ENCODE measurements around the gene DTD2. TPM values are rescaled to one million over a fixed set of nuclear protein-coding genes. Genes with fewer than 3 reads are reported as not detected.

Gene DTD2
- total and polyA plus RNA-seq, 2 of the 8 experiments (the other 6 are each of a cell fraction or from before 2014, with no cell fraction given): 12.0 to 19.5 TPM

GRCh38 chr14:31435276-31435675, 22.0 kb downstream of the DTD2 start:
- Histone ChIP-seq H4K20me1 (replicated peaks in 1 of 2; ENCODE audit: control insufficient read depth in 1 of 2, insufficient read depth in 2 of 2, low read length in 2 of 2) (no peaks in the 10 kb centered on the region), H3K27ac (ENCODE audit: low read depth, low read length) (no peak overlapping the region), H3K27me3 (replicated peaks in 1 of 4; ENCODE audit: control insufficient read depth in 3 of 4, extremely low read depth in 1 of 4, insufficient read depth in 3 of 4, low read length in 3 of 4) (no peaks in the 10 kb centered on the region), H2BK5ac (ENCODE audit: low read depth, low read length) (no peak overlapping the region), H2AFZ (ENCODE audit: low read length) (no peak overlapping the region), H3K14ac (ENCODE audit: insufficient read length) (no peak overlapping the region), H3K4ac (replicated peaks; ENCODE audit: insufficient read length, low read depth, low read length) (no peak overlapping the region), H2BK12ac (ENCODE audit: low read depth, low read length) (no peak overlapping the region), H3K56ac (replicated peaks; ENCODE audit: insufficient read length, low read depth, low read length) (no peak overlapping the region), H3K79me1 (ENCODE audit: low read depth, low read length) (no peaks in the 10 kb centered on the region), H4K8ac (ENCODE audit: extremely low read depth, insufficient read depth, low read length) (no peak overlapping the region), H3K4me1 (replicated peaks in 1 of 4; ENCODE audit: control insufficient read depth in 3 of 4, insufficient read depth in 4 of 4, low read length in 3 of 4) (no peaks in the 10 kb centered on the region), H4K5ac (ENCODE audit: insufficient read length, low read depth, low read length) (no peak overlapping the region), H3K4me3 (ENCODE audit: extremely low read depth in 1 of 4, insufficient read depth in 2 of 4, low read depth in 3 of 4, low read length in 4 of 4) (no peak overlapping the region), H3K23me2 (ENCODE audit: low read depth, low read length) (no peaks in the 10 kb centered on the region), H3K4me2 (ENCODE audit: insufficient read depth in 1 of 2, low read depth in 2 of 2, low read length in 2 of 2) (no peak overlapping the region), H3K9me3 (ENCODE audit: insufficient read depth in 2 of 2, low read depth in 1 of 2, low read length in 1 of 2) (peaks cover 5 to 6% of the 10 kb centered on the region in 2 experiments; a peak in 2 of 4 replicates), H3K18ac (ENCODE audit: extremely low read depth, low read length) (no peak overlapping the region), H2BK120ac (replicated peaks; ENCODE audit: low read depth, low read length) (no peak overlapping the region), H3K79me2 (ENCODE audit: control insufficient read depth in 1 of 2, insufficient read depth in 2 of 2, low read length in 2 of 2) (no peaks in the 10 kb centered on the region), H4K91ac (replicated peaks; ENCODE audit: insufficient read length, low read length) (no peak overlapping the region), H3K36me3 (ENCODE audit: control insufficient read depth in 2 of 4, insufficient read depth in 4 of 4, low read length in 3 of 4) (peaks cover 0 to 2% (median 0%) of the 10 kb centered on the region in 4 experiments; a peak in 1 of 8 replicates), H2AK5ac (ENCODE audit: low read depth, low read length) (no peak overlapping the region), H3K23ac (ENCODE audit: insufficient read length) (no peak overlapping the region), H2BK20ac (ENCODE audit: low read length) (no peak overlapping the region), H2BK15ac (ENCODE audit: low read length) (no peak overlapping the region), H3K9ac (replicated peaks in 1 of 4; ENCODE audit: extremely low read depth in 1 of 4, low read depth in 3 of 4, low read length in 3 of 4) (no peak overlapping the region)
- DNase-seq (ENCODE audit: low read depth in 1 of 2, low spot score in 2 of 2) (no peak), FAIRE-seq (no peak)
- ChIA-PET CTCF (ENCODE audit: partially characterized antibody) (no interaction called here), POLR2A (ENCODE audit: partially characterized antibody) (interaction anchor here (1.3 kb wide), 1 partner anchor 22 kb away, joined by 5 read pairs; the partner anchor contains the start of gene DTD2)
- TF ChIP-seq, protein P1, sequence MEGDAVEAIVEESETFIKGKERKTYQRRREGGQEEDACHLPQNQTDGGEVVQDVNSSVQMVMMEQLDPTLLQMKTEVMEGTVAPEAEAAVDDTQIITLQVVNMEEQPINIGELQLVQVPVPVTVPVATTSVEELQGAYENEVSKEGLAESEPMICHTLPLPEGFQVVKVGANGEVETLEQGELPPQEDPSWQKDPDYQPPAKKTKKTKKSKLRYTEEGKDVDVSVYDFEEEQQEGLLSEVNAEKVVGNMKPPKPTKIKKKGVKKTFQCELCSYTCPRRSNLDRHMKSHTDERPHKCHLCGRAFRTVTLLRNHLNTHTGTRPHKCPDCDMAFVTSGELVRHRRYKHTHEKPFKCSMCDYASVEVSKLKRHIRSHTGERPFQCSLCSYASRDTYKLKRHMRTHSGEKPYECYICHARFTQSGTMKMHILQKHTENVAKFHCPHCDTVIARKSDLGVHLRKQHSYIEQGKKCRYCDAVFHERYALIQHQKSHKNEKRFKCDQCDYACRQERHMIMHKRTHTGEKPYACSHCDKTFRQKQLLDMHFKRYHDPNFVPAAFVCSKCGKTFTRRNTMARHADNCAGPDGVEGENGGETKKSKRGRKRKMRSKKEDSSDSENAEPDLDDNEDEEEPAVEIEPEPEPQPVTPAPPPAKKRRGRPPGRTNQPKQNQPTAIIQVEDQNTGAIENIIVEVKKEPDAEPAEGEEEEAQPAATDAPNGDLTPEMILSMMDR (IDR thresholded peaks at IDR 0.05; ENCODE audit: control extremely low read depth in 1 of 3, insufficient read depth in 1 of 3, low read depth in 1 of 3, low read length in 3 of 3): no peak
- TF ChIP-seq, protein P2, sequence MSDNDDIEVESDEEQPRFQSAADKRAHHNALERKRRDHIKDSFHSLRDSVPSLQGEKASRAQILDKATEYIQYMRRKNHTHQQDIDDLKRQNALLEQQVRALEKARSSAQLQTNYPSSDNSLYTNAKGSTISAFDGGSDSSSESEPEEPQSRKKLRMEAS (IDR thresholded peaks at IDR 0.05): no peak
- no peak for TF ChIP-seq POLR2A (IDR thresholded peaks at IDR 0.05; ENCODE audit: control extremely low read depth in 1 of 2, low read depth in 2 of 2, low read length in 2 of 2)
- TF ChIP-seq SP2 (IDR thresholded peaks at IDR 0.05; ENCODE audit: low read length): no peak
- no peak for TF ChIP-seq CHD1 (IDR thresholded peaks at IDR 0.05; ENCODE audit: low read depth, low read length)
- TF ChIP-seq HDAC6 (IDR thresholded peaks at IDR 0.05; ENCODE audit: low read depth, low read length): no peak
- no peak for TF ChIP-seq GTF2F1 (IDR thresholded peaks at IDR 0.05; ENCODE audit: borderline replicate concordance, low read depth, low read length)
- TF ChIP-seq, protein P3, sequence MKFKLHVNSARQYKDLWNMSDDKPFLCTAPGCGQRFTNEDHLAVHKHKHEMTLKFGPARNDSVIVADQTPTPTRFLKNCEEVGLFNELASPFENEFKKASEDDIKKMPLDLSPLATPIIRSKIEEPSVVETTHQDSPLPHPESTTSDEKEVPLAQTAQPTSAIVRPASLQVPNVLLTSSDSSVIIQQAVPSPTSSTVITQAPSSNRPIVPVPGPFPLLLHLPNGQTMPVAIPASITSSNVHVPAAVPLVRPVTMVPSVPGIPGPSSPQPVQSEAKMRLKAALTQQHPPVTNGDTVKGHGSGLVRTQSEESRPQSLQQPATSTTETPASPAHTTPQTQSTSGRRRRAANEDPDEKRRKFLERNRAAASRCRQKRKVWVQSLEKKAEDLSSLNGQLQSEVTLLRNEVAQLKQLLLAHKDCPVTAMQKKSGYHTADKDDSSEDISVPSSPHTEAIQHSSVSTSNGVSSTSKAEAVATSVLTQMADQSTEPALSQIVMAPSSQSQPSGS (IDR thresholded peaks at IDR 0.05; ENCODE audit: low read length): no peak
- TF ChIP-seq SP4 (IDR thresholded peaks at IDR 0.05; ENCODE audit: low read length): no peak
- no peak for TF ChIP-seq RNF2 (IDR thresholded peaks at IDR 0.05; ENCODE audit: borderline replicate concordance, low read depth, low read length, missing control alignments, poor library complexity, severe bottlenecking)
- TF ChIP-seq POU5F1 (IDR thresholded peaks at IDR 0.05; ENCODE audit: low read depth, low read length): no peak
